DMS79 (cell line): ENCODE data around the gene NKPD1.

Source experiments
- DNase-seq: peaks from one replicate; lab custom pipeline; 2025; lab: John Stamatoyannopoulos, UW

NKPD1 gene

GRCh38 chr19:45117167-45117594, 43.6 kb downstream of the NKPD1 start:
- DNase-seq, result peak; percentile 76

- peak; percentile 50 for DNase-seq
Measured at GRCh38 chr19:45115809-45116615, 44.8 kb downstream of the NKPD1 start.

- peak; percentile 30 for DNase-seq
Measured at GRCh38 chr19:45114116-45114515, 46.7 kb downstream of the NKPD1 start.

DNA sequence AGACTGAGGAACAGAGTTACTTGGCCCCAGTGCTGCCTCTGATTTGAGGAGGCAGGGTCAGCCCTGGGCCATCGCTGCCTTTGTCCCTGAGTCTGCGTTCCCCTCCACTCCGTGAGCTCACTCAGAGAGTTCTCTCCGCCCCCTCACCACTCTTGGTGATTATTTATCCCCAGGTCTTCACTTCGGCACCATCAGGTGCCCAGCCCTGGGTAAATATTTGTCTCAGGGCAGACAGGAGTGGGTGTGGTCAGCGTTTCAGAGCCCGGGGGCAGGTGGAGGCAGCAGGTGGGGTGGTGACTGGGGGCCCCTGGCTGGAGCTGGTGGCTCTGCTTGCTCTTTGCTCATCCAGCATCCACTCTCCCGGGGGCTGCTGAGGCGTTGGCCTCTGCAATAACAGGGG, 47.2 kb downstream of the NKPD1 start:
- DNase-seq, result peak; percentile 57

- DNase-seq, result no peak
Measured at GRCh38 chr19:45112111-45112827, 48.5 kb downstream of the NKPD1 start.
